Activated naive CD8-positive, alpha-beta T cell (primary cell): ENCODE results near the gene C16orf74.

Experiments
- H3K27ac Mint-ChIP-seq: one replicate; pipeline ENCODE4 v1.8.0; 2021; ENCODE audit warnings: mixed read lengths
- H3K27me3 Mint-ChIP-seq: one replicate; pipeline ENCODE4 v1.8.0; 2021; ENCODE audit warnings: mixed read lengths
- H3K36me3 Mint-ChIP-seq: one replicate; pipeline ENCODE4 v1.8.0; 2021; ENCODE audit warnings: mixed read lengths
- H3K4me1 Mint-ChIP-seq: one replicate; pipeline ENCODE4 v1.8.0; 2021; ENCODE audit warnings: low read depth, mixed read lengths
- H3K4me3 Mint-ChIP-seq: one replicate; pipeline ENCODE4 v1.8.0; 2021; ENCODE audit warnings: mild to moderate bottlenecking, mixed read lengths
- H3K9me3 Mint-ChIP-seq: one replicate; pipeline ENCODE4 v1.8.0; 2021; ENCODE audit warnings: low read depth, mixed read lengths

C16orf74 gene

DNA sequence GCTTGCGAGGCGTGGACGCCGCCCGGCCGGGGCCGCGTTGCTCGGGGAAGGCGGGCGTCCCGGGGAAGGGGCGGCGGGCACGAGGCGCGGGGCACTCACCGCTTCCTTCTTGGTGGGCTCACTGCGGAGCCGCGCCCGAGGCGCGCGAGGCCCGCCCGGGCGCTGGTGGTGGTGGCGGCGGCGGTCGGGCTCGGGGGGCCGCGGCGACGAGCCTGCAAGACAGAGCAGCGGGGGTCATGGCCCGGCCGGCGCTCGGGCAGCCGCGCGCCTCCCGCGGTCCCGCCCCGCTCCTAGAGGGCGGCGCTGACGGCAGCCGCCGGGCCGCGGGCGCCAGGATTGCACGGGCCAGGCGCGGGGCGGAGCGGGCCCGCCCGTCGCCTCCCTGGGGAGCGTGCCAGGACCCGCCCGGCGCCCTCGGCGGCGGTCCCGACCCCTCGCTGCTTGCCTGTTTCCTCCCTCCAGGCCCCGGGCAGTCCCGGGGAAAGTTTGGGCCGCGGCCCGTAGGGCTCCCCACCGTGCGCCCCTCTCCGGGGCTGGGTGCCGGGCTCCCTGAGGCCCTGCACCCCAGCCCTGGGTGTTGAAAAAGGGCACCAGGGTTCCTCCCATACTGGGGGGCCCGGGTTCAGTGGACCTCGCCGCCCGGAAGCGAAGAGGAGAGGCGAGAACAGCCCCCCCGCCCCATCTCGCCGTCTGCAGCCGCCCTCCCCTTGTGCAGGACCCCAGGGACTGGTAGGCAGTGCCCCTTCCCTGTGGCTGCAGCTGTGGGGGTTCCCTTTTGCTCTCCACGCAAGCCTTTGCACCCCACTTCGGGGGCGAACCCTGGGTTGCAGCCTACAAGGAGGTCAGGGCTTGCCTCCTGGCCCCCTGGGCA lies at the start of gene C16orf74:
Gene C16orf74 (minus strand): TSS at position 270 of the 871 bp plus-strand sequence. CDS start 15,879 bp downstream, outside the sequence.
- Mint-ChIP-seq H3K4me1 (peaks cover 12% of the 10 kb centered on the region), H3K27me3 (no peaks in the 10 kb centered on the region), H3K9me3 (no peaks in the 10 kb centered on the region), H3K36me3 (no peaks in the 10 kb centered on the region), H3K27ac (no peak within 1 kb of the TSS), H3K4me3 (peak within 1 kb of the TSS; percentile 89)

- Mint-ChIP-seq H3K4me3 (peak overlapping the region; percentile 92), H3K4me1 (peaks cover 65% of the 10 kb centered on the region), H3K9me3 (no peaks in the 10 kb centered on the region), H3K27ac (peak overlapping the region; percentile 92), H3K27me3 (no peaks in the 10 kb centered on the region), H3K36me3 (peaks cover 15% of the 10 kb centered on the region)
These were observed 49.4 kb upstream of the C16orf74 start for GRCh38 chr16:85800321-85800669.

- no peaks in the 10 kb centered on the region for H3K9me3 Mint-ChIP-seq
- H3K4me3 Mint-ChIP-seq = peak within 1 kb of the TSS; percentile 92
- H3K36me3 Mint-ChIP-seq = peaks cover 15% of the 10 kb centered on the region
- peak within 1 kb of the TSS; percentile 92 for H3K27ac Mint-ChIP-seq
- no peaks in the 10 kb centered on the region for H3K27me3 Mint-ChIP-seq
- peaks cover 67% of the 10 kb centered on the region for H3K4me1 Mint-ChIP-seq
These were observed 48.8 kb upstream of the C16orf74 start, which contains the start of the genes COX4I1 and EMC8 for GRCh38 chr16:85799497-85800320. Gene COX4I1, plus strand, starts transcription at chr16:85799695. Its CDS starts 1,511 bp downstream, at chr16:85801206. Gene EMC8, minus strand, starts transcription at chr16:85799544. Its CDS starts 249 bp downstream, at chr16:85799295.

- Mint-ChIP-seq H3K36me3 (peaks cover 14% of the 10 kb centered on the region), H3K27ac (peak overlapping the region; percentile 75), H3K4me1 (peaks cover 70% of the 10 kb centered on the region), H3K27me3 (no peaks in the 10 kb centered on the region), H3K4me3 (peak overlapping the region; percentile 91), H3K9me3 (no peaks in the 10 kb centered on the region)
These were observed 48.1 kb upstream of the C16orf74 start for GRCh38 chr16:85798901-85799496.

DNA sequence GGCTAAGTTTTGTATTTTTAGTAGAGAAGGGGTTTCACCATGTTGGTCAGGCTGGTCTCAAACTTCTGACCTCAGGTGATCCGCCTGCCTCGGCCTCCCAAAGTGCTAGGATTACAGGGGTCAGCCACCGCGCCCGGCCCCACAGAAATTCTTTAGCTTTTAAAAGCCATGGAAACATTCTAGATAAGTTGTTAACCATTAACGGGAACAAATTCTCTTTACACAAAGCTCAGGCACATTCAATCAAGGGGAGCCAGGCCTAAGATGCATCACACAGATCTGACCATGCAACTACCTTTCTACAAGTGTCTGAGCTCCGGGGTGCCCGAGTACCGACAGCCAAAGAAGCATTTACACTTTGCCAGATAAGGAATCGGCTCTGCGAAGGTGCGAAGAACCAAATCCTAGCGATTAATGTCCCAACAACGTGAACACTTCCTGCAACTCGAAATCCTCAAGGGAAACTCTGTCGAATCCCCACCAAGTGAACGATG lies 47.4 kb upstream of the C16orf74 start:
- H3K4me3 Mint-ChIP-seq = peak overlapping the region; percentile 91
- no peaks in the 10 kb centered on the region for H3K9me3 Mint-ChIP-seq
- H3K27ac Mint-ChIP-seq = peak overlapping the region; percentile 75
- H3K27me3 Mint-ChIP-seq = no peaks in the 10 kb centered on the region
- H3K4me1 Mint-ChIP-seq = peaks cover 70% of the 10 kb centered on the region
- H3K36me3 Mint-ChIP-seq = peaks cover 9% of the 10 kb centered on the region

GRCh38 chr16:85796599-85796998 lies 45.7 kb upstream of the C16orf74 start:
- Mint-ChIP-seq H3K4me1 (peaks cover 68% of the 10 kb centered on the region), H3K4me3 (peak overlapping the region; percentile 91), H3K27me3 (no peaks in the 10 kb centered on the region), H3K9me3 (no peaks in the 10 kb centered on the region), H3K27ac (no peak overlapping the region), H3K36me3 (peaks cover 17% of the 10 kb centered on the region)

- peaks cover 17% of the 10 kb centered on the region for H3K36me3 Mint-ChIP-seq
- H3K4me3 Mint-ChIP-seq = peak overlapping the region; percentile 91
- H3K9me3 Mint-ChIP-seq = no peaks in the 10 kb centered on the region
- peak overlapping the region; percentile 47 for H3K27ac Mint-ChIP-seq
- H3K4me1 Mint-ChIP-seq = peaks cover 68% of the 10 kb centered on the region
- no peaks in the 10 kb centered on the region for H3K27me3 Mint-ChIP-seq
These were observed 45.3 kb upstream of the C16orf74 start for GRCh38 chr16:85796152-85796551.

DNA sequence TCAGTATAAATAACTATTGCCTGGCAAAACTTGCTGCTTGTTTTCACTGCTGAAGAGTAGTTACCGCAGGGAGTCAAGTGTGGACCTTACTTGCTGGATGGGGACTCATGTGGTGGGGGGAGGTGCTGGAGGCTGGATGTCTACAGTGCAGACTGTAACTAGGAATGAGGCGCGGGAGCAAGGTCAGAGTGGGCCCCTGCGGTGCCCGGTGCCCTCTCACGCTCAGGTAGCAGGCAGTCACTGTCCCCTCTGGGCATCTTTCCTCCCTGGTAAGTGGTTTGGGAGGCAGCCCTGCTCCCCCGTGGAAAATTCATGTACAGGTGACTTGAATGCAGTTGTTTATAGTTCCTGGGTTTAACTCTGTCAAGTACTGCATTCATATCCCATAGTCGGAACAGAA lies 43.8 kb upstream of the C16orf74 start:
- Mint-ChIP-seq H3K9me3 (no peaks in the 10 kb centered on the region), H3K4me1 (peaks cover 70% of the 10 kb centered on the region), H3K27me3 (no peaks in the 10 kb centered on the region), H3K27ac (no peak overlapping the region), H3K36me3 (peaks cover 20% of the 10 kb centered on the region), H3K4me3 (no peak overlapping the region)

- Mint-ChIP-seq H3K4me3 (no peak overlapping the region), H3K4me1 (peaks cover 77% of the 10 kb centered on the region), H3K27me3 (no peaks in the 10 kb centered on the region), H3K27ac (no peak overlapping the region), H3K36me3 (peaks cover 24% of the 10 kb centered on the region), H3K9me3 (no peaks in the 10 kb centered on the region)
These were observed 42.9 kb upstream of the C16orf74 start for GRCh38 chr16:85793662-85794298.

DNA sequence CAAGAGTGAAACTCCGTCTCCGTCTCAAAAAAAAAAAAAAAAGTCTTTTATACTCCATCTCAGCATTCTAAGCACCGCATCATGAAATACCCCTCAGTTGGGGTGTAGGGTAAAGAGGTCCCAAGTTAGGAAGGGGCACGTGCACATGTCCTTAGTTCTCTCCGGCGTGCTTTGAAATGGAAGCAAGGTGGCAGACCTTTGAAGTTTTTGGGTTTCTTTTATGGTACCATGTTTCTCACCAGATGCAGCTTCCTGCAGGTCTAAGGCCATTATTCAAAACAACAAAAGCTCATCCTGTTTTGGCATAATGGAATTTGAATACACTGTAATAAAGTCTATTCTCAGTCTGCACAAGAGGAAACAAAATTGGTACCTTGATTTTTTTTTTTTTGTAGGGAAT lies 38.9 kb upstream of the C16orf74 start:
- Mint-ChIP-seq H3K36me3 (peaks cover 25% of the 10 kb centered on the region), H3K27ac (peak overlapping the region; percentile 75), H3K27me3 (no peaks in the 10 kb centered on the region), H3K9me3 (no peaks in the 10 kb centered on the region), H3K4me3 (peak overlapping the region; percentile 60), H3K4me1 (peaks cover 52% of the 10 kb centered on the region)

GRCh38 chr16:85788819-85789218 lies 37.9 kb upstream of the C16orf74 start:
- Mint-ChIP-seq H3K27me3 (no peaks in the 10 kb centered on the region), H3K4me1 (peaks cover 49% of the 10 kb centered on the region), H3K9me3 (no peaks in the 10 kb centered on the region), H3K36me3 (peaks cover 25% of the 10 kb centered on the region), H3K4me3 (no peak overlapping the region), H3K27ac (peak overlapping the region; percentile 50)

- H3K9me3 Mint-ChIP-seq = no peaks in the 10 kb centered on the region
- H3K27me3 Mint-ChIP-seq = no peaks in the 10 kb centered on the region
- H3K4me1 Mint-ChIP-seq = peaks cover 27% of the 10 kb centered on the region
- no peak overlapping the region for H3K4me3 Mint-ChIP-seq
- peaks cover 11% of the 10 kb centered on the region for H3K36me3 Mint-ChIP-seq
- H3K27ac Mint-ChIP-seq = no peak overlapping the region
These were observed 35.0 kb upstream of the C16orf74 start for GRCh38 chr16:85785927-85786326.

DNA sequence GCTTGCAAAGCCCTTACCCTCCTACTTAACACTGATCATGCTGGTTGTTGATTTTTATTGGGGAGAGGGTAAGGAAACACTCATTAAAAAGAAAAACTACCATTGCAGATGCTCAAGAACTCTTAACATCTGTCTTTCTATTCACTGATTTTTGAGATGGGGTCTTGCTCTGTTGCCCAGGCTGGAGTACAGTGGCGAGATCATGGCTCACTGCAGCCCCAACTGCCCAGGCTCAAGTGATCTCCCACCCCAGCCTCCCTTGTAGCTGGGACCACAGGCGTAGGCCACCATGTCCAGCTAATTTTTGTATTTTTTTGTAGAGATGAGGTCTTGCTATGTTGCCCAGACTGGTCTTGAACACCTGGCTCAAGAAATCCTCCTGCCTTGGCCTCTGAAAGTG lies 33.9 kb upstream of the C16orf74 start:
- Mint-ChIP-seq H3K4me1 (peaks cover 16% of the 10 kb centered on the region), H3K27me3 (no peaks in the 10 kb centered on the region), H3K36me3 (peaks cover 8% of the 10 kb centered on the region), H3K27ac (no peak overlapping the region), H3K4me3 (no peak overlapping the region), H3K9me3 (no peaks in the 10 kb centered on the region)

DNA sequence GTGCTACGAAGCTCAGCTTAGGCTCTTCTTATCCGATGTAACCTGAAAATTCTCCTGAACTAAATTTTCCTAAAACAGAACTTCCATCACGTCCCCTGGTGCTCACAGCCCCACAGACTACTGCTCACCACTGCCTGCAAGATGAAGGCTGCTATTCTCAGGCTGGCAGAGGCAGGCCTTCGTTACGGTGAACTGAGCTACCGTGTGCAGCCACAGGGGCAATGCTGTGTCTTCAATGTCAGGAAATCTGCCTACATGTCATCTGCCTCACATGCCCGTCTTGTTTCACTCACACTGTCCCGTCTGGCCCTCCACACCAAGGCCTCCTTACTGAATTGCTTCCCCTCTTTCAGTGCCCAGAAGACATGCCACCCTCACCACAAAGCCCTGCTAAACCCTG lies 32.5 kb upstream of the C16orf74 start:
- Mint-ChIP-seq H3K4me1 (peaks cover 8% of the 10 kb centered on the region), H3K4me3 (no peak overlapping the region), H3K27me3 (no peaks in the 10 kb centered on the region), H3K36me3 (peaks cover 3% of the 10 kb centered on the region), H3K27ac (no peak overlapping the region), H3K9me3 (no peaks in the 10 kb centered on the region)
